KMS-11 (cell line): ENCODE measurements around the gene C12orf56.
A peak's percentile ranks its signal among the peaks of the same experiment; 100 is the strongest.

Source experiments
- H2AFZ ChIP-seq: fragments of 200-600 bp; sonication (generic); 2 replicates; pipeline ENCODE4 v1.6.1; 2016; ENCODE audit warnings: antibody characterized with exemption, mixed run types, low read depth
- H3K27ac ChIP-seq: fragments of 200-600 bp; sonication (generic); 2 replicates; pipeline ENCODE4 v1.6.1; 2016; ENCODE audit warnings: mild to moderate bottlenecking, mixed run types
- H3K27me3 ChIP-seq: fragments of 200-600 bp; sonication (generic); 2 replicates; pipeline ENCODE4 v1.6.1; 2017; ENCODE audit warnings: mild to moderate bottlenecking, low read depth, mixed run types, moderate library complexity; ENCODE audit not compliant: insufficient read depth
- H3K36me3 ChIP-seq: fragments of 200-600 bp; sonication (generic); 2 replicates; pipeline ENCODE4 v1.6.1; 2017; ENCODE audit warnings: mild to moderate bottlenecking, mixed run types; ENCODE audit not compliant: insufficient read depth
- H3K4me1 ChIP-seq: fragments of 200-600 bp; sonication (generic); 2 replicates; pipeline ENCODE4 v1.6.1; 2016; ENCODE audit warnings: mild to moderate bottlenecking, low read depth, mixed run types; ENCODE audit not compliant: poor library complexity, severe bottlenecking
- H3K4me2 ChIP-seq: fragments of 200-600 bp; sonication (generic); 2 replicates; pipeline ENCODE4 v1.7.0; 2016; ENCODE audit warnings: mild to moderate bottlenecking, mixed run types
- H3K4me3 ChIP-seq: fragments of 200-600 bp; sonication (generic); IDR thresholded peaks from 2 replicates; pipeline ENCODE4 v1.6.1; 2017; ENCODE audit warnings: low read depth, low read length, mixed read lengths; ENCODE audit not compliant: insufficient read depth
- H3K79me2 ChIP-seq: fragments of 200-600 bp; sonication (generic); 2 replicates; pipeline ENCODE4 v1.6.1; 2016; ENCODE audit warnings: low read depth, mixed run types; ENCODE audit not compliant: insufficient read depth
- H3K9ac ChIP-seq: fragments of 200-600 bp; sonication (generic); 2 replicates; pipeline ENCODE4 v1.6.1; 2016; ENCODE audit warnings: mild to moderate bottlenecking, mixed run types
- H4K20me1 ChIP-seq: fragments of 200-600 bp; sonication (generic); 2 replicates; pipeline ENCODE4 v1.6.1; 2016; ENCODE audit warnings: mild to moderate bottlenecking, mixed run types; ENCODE audit not compliant: insufficient read depth
- TF ChIP-seq, protein P1 (sequence below): fragments of 200-600 bp; sonication (generic); conservative IDR thresholded peaks from 2 replicates; pipeline ENCODE4 v1.6.1; 2017; ENCODE audit warnings: low read depth, mild to moderate bottlenecking, antibody characterized with exemption, low read length, moderate library complexity, mixed read lengths

C12orf56 gene

DNA sequence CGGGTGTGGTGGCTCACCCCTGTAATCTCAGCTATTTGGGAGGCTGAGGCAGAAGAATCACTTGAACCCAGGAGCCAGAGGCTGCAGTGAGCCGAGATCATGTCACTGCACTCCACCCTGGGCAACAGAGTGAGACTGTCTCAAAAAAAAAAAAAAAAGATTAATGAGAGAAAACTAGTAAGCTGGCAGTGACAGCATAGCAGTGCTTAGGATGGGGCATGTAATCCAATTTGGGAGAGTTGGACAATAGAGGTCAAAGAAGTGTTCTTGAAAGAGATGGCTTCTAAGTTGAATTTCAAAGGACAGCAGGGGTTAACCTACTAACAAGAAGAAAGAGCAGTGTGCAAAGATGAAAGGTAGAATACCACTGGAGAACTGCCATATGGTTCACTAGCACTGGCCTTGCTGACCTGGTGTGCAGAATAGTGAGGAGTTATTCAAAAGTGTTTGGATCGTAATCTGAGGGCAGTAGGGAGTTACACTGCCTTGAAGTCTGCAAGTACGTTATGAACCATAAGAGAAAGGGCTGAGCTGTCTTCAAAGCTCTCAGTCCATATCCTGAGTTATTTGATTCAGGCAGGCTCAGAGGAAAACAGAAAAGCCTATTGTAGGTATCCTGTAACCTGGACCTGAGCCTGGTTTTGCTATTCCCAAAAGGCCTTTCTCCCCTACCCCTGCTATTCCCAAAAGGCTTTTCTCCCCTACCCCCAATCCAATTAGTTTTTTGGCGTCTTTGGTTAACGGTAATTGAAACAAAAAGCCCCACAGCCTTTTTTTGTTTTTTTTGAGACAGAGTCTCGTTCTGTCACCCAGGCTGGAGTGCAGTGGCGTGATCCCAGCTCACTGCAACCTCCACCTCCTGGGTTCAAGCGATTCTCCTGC is 17.0 kb upstream of the C12orf56 start:
- Histone ChIP-seq H3K36me3 (peaks cover 14% of the 10 kb centered on the region; the same call in 1 of the 2 replicates), H3K4me2 (peak overlapping the region; percentile 50), H4K20me1 (peaks cover 30% of the 10 kb centered on the region), H3K27ac (peak overlapping the region; percentile 29; the same call in 1 of the 2 replicates), H3K4me3 (no peak overlapping the region), H3K9ac (no peak overlapping the region), H2AFZ (no peak overlapping the region), H3K27me3 (no peaks in the 10 kb centered on the region), H3K4me1 (peaks cover 60% of the 10 kb centered on the region), H3K79me2 (peaks cover 83% of the 10 kb centered on the region)
- TF ChIP-seq, protein P1, sequence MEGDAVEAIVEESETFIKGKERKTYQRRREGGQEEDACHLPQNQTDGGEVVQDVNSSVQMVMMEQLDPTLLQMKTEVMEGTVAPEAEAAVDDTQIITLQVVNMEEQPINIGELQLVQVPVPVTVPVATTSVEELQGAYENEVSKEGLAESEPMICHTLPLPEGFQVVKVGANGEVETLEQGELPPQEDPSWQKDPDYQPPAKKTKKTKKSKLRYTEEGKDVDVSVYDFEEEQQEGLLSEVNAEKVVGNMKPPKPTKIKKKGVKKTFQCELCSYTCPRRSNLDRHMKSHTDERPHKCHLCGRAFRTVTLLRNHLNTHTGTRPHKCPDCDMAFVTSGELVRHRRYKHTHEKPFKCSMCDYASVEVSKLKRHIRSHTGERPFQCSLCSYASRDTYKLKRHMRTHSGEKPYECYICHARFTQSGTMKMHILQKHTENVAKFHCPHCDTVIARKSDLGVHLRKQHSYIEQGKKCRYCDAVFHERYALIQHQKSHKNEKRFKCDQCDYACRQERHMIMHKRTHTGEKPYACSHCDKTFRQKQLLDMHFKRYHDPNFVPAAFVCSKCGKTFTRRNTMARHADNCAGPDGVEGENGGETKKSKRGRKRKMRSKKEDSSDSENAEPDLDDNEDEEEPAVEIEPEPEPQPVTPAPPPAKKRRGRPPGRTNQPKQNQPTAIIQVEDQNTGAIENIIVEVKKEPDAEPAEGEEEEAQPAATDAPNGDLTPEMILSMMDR, result no peak

DNA sequence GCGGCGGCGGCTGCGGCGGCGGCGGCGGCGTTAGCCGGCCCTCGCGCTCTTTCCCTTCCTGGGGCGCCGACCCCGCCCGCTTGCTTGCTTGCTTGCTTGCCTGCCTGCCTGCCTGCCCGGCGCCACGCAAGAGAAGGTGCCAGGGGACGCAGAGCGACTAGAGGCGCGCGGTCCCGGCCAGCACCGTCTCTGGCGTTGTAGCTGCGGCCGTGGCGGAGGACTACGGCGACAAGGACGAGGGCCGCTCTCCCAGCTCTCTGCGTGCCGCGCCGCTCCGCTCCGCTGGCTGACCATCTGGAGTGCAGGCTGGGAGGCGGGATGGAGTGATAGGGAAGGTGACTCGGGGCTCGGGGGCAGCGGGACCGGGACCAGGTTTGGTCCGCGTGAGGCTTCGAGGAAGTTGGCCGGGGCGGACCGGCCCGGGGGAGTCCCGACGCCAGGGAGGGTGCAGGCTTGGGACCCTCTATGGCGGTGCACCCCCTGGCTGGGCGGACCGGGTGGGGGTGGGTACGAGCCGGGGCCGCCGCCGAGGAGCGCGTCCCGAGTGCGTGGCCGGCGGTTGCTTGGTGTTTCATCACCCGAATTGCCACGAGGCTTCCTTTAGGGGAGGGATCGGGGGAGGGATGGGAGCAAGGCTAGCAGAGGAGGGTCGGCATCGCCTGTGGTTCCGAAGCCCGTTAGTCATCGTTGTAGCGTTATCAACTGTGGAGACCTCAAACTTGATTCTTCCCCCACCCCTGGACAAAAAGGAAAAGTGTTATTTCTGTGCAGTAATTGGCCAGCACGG is 14.1 kb upstream of the C12orf56 start:
- H3K4me1 ChIP-seq, result peaks cover 48% of the 10 kb centered on the region
- no peaks in the 10 kb centered on the region for H3K36me3 ChIP-seq
- H3K27ac ChIP-seq, result peak overlapping the region; percentile 99
- H3K4me3 ChIP-seq, result peak overlapping the region; percentile 73
- H3K9ac ChIP-seq, result peak overlapping the region; percentile 100
- H3K4me2 ChIP-seq, result peak overlapping the region; percentile 50
- peak overlapping the region; percentile 70 for H2AFZ ChIP-seq
- no peaks in the 10 kb centered on the region for H3K27me3 ChIP-seq
- H3K79me2 ChIP-seq, result peaks cover 55% of the 10 kb centered on the region
- H4K20me1 ChIP-seq, result peaks cover 18% of the 10 kb centered on the region
- TF ChIP-seq, protein P1, result 0 out of 2 replicates have a peak, but pooled peaks have one; percentile 24

DNA sequence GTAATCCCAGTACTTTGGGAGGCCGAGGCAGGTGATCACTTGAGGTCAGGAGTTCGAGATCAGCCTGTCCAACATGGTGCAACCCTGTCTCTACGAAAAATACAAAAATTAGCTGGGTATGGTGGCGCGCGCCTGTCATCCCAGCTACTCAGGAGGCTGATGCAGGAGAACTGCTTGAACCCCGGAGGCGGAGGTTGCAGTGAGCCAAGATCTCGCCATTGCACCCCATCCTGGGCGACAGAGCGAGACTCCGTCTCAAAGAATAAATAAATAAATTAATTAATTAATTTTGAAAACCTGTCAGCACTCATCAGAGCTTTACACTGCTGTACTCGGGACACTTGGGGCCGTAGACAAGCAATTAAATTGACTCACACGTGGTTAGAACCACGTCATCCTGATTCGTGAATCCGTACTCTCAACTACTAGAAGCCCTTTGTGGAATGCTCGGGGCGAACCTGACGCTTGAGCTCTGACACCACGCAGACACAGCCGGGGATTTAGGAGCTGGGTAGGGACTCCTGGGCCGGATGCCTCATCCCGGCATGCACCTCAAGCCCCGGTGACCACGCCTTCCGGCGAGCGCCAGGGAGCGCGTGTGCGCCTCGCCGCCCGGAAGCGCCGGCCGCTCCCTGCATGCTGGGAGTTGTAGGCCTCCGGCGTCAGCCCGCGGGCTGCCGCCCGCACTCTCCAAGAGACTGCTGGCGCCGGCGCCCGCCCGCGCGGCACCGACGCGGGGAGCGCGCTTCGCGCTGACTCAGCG is 13.3 kb upstream of the C12orf56 start, which contains the start of gene XPOT:
Gene XPOT (plus strand): TSS at position 686 of the 763 bp plus-strand sequence. CDS start 5,644 bp downstream, outside the sequence.
- H4K20me1 ChIP-seq, result peaks cover 12% of the 10 kb centered on the region; the same call in 1 of the 2 replicates
- no peaks in the 10 kb centered on the region for H3K27me3 ChIP-seq
- peaks cover 41% of the 10 kb centered on the region for H3K4me1 ChIP-seq
- TF ChIP-seq, protein P1, result no peak
- peak within 1 kb of the TSS; percentile 73 for H3K4me3 ChIP-seq
- peak within 1 kb of the TSS; percentile 100 for H3K9ac ChIP-seq
- H3K36me3 ChIP-seq, result no peaks in the 10 kb centered on the region
- peaks cover 47% of the 10 kb centered on the region for H3K79me2 ChIP-seq
- peak within 1 kb of the TSS; percentile 99 for H3K27ac ChIP-seq
- peak within 1 kb of the TSS; percentile 52 for H3K4me2 ChIP-seq
- peak within 1 kb of the TSS; percentile 80 for H2AFZ ChIP-seq

DNA sequence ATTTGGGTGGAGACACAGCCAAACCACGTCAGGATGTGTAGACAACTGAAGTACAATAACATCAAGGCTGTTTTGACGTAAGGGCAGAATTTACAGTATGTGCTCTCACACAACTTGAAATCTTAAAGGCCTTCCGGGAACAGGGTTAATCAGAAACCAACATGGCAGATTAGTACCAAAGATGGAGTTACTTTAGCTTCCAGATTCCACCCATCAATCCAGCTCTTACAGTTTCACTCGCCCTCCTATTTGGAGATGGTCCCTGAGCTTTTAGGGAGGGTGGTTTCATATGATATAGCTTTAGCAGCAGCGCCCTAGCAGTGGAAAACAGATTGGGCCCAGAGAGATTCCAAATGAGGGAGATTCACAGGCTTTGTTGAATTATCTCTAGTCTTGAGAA is 11.6 kb upstream of the C12orf56 start:
- Histone ChIP-seq H3K36me3 (no peaks in the 10 kb centered on the region), H4K20me1 (no peaks in the 10 kb centered on the region), H3K27ac (no peak overlapping the region), H3K4me1 (peaks cover 24% of the 10 kb centered on the region), H3K4me2 (no peak overlapping the region), H3K9ac (no peak overlapping the region), H2AFZ (no peak overlapping the region), H3K27me3 (no peaks in the 10 kb centered on the region), H3K4me3 (no peak overlapping the region), H3K79me2 (peaks cover 30% of the 10 kb centered on the region)
- TF ChIP-seq, protein P1, result no peak
